IPS DF 19.7 (cell line): ENCODE measurements around the gene TMPRSS5.

Experiments
- DNase-seq: peaks from one replicate; pipeline ENCODE4 v3.0.0-alpha.2; 2013; ENCODE audit warnings: low read depth, low spot score

The TMPRSS5 gene

GRCh38 chr11:113670149-113670830, 35.8 kb downstream of the TMPRSS5 start:
- no peak for DNase-seq

- DNase-seq = no peak
These were observed 37.9 kb downstream of the TMPRSS5 start for GRCh38 chr11:113668255-113668654.

- DNase-seq = no peak
These were observed 38.3 kb downstream of the TMPRSS5 start for GRCh38 chr11:113667801-113668200.

- DNase-seq = no peak
These were observed 39.5 kb downstream of the TMPRSS5 start for GRCh38 chr11:113666584-113666983.

- no peak for DNase-seq
These were observed 41.0 kb downstream of the TMPRSS5 start for GRCh38 chr11:113664981-113665710.

GRCh38 chr11:113664069-113664980, 41.8 kb downstream of the TMPRSS5 start:
- DNase-seq = no peak

GRCh38 chr11:113663567-113663966, 42.5 kb downstream of the TMPRSS5 start:
- DNase-seq = no peak

GRCh38 chr11:113655771-113656170, 50.3 kb downstream of the TMPRSS5 start:
- no peak for DNase-seq

- no peak for DNase-seq
These were observed 55.1 kb downstream of the TMPRSS5 start for GRCh38 chr11:113651023-113651422.

- no peak for DNase-seq
These were observed 56.8 kb downstream of the TMPRSS5 start for GRCh38 chr11:113649311-113649710.

- DNase-seq = no peak
These were observed 58.3 kb downstream of the TMPRSS5 start for GRCh38 chr11:113647856-113648255.

GRCh38 chr11:113647108-113647507, 59.0 kb downstream of the TMPRSS5 start:
- DNase-seq = no peak

- no peak for DNase-seq
These were observed 60.3 kb downstream of the TMPRSS5 start for GRCh38 chr11:113645593-113646349.

- DNase-seq = no peak
These were observed 61.5 kb downstream of the TMPRSS5 start for GRCh38 chr11:113644605-113645004.

GRCh38 chr11:113643701-113644100, 62.4 kb downstream of the TMPRSS5 start:
- no peak for DNase-seq

GRCh38 chr11:113643006-113643585, 63.0 kb downstream of the TMPRSS5 start:
- no peak for DNase-seq

- no peak for DNase-seq
These were observed 64.0 kb downstream of the TMPRSS5 start for GRCh38 chr11:113642090-113642489.

- DNase-seq = no peak
These were observed 67.7 kb downstream of the TMPRSS5 start for GRCh38 chr11:113638376-113638775.

- no peak for DNase-seq
These were observed 68.5 kb downstream of the TMPRSS5 start for GRCh38 chr11:113637636-113638035.
